Peyer's patch (tissue), 4 donors: ENCODE data around the gene SRGAP2B.
"Not testable (repeated sequence)": the region's sequence is repeated elsewhere in the genome, so short reads cannot be mapped to it uniquely, and the experiment has no call there.

Experiments used
- POLR2A ChIP-seq, 2 donors: fragments of 450-650 bp; IDR thresholded peaks; one replicate each; pipeline ENCODE4 v1.5.1; 2017; ENCODE audit warnings: antibody characterized with exemption in 2 of 2, mild to moderate bottlenecking in 2 of 2, moderate library complexity in 2 of 2
- TF ChIP-seq, protein P1 (sequence below), 6 experiments: fragments of 450-650 bp in 4 of 6; fragments of 200-600 bp in 2 of 6; sonication (generic) in 1 of 6; IDR thresholded peaks; one replicate each; pipeline ENCODE4 v1.5.1; 2017 to 2019; ENCODE audit warnings: antibody characterized with exemption in 6 of 6, mild to moderate bottlenecking in 3 of 6, moderate library complexity in 1 of 6

DNA sequence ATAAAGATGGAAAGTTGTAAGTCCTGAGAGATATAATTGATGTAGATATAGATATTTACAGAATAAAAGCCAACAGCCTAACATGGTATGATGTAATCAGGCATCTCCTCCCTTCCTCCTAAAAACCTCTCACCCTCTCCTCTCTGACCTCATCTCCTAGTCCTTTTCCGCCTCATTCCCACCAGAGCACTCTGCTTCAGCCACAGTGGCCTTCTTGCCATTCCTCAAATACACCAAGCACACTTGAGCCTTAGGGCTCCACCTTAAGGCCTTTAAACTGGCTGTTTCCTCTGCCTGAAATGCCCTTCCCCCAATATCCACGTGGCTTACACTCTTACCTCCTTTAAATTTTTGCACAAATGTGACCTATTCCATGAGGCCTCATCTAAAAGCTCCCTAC lies 75.4 kb downstream of the SRGAP2B start:
- TF ChIP-seq POLR2A (IDR thresholded peaks at IDR 0.05), result not testable (repeated sequence)
- TF ChIP-seq, protein P1, sequence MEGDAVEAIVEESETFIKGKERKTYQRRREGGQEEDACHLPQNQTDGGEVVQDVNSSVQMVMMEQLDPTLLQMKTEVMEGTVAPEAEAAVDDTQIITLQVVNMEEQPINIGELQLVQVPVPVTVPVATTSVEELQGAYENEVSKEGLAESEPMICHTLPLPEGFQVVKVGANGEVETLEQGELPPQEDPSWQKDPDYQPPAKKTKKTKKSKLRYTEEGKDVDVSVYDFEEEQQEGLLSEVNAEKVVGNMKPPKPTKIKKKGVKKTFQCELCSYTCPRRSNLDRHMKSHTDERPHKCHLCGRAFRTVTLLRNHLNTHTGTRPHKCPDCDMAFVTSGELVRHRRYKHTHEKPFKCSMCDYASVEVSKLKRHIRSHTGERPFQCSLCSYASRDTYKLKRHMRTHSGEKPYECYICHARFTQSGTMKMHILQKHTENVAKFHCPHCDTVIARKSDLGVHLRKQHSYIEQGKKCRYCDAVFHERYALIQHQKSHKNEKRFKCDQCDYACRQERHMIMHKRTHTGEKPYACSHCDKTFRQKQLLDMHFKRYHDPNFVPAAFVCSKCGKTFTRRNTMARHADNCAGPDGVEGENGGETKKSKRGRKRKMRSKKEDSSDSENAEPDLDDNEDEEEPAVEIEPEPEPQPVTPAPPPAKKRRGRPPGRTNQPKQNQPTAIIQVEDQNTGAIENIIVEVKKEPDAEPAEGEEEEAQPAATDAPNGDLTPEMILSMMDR (IDR thresholded peaks at IDR 0.05), result not testable (repeated sequence)
